CD14-positive monocyte (primary cell): ENCODE measurements around the gene CDC6. TPM values are rescaled to one million over a fixed set of nuclear protein-coding genes. Genes with fewer than 3 reads are reported as not detected.

Source experiments
- DNase-seq, 3 donors: peaks; one replicate each; pipeline ENCODE4 v3.0.0-alpha.2; 2011 to 2022
- H2AFZ ChIP-seq: 2 replicates; pipeline ENCODE4 v1.6.0; 2012; ENCODE audit warnings: mild to moderate bottlenecking, low read depth, low read length, inconsistent platforms; ENCODE audit not compliant: insufficient read depth, poor library complexity, severe bottlenecking
- H3K27ac ChIP-seq, 2 donors: 1 replicate in 1 of 2; 2 replicates in 1 of 2; pipeline ENCODE4 v1.5.1; 2012 to 2013; ENCODE audit warnings: low read length in 2 of 2, control low read depth in 1 of 2, inconsistent platforms in 1 of 2, low read depth in 1 of 2, mild to moderate bottlenecking in 1 of 2
- H3K27me3 ChIP-seq, 2 donors: one replicate each; pipeline versions ENCODE4 v1.6.0 to v1.6.1; 2011 to 2013; ENCODE audit warnings: low read length in 2 of 2; ENCODE audit not compliant: control insufficient read depth in 2 of 2, insufficient read depth in 2 of 2
- H3K36me3 ChIP-seq, 2 donors: replicated peaks in 1 of 2; 1 replicate in 1 of 2; 2 replicates in 1 of 2; pipeline versions ENCODE4 v1.5.1 to v1.6.1; 2012 to 2013; ENCODE audit warnings: low read length in 2 of 2, control low read depth in 1 of 2, inconsistent platforms in 1 of 2, mild to moderate bottlenecking in 1 of 2; ENCODE audit not compliant: insufficient read depth in 2 of 2, control insufficient read depth in 1 of 2
- H3K4me1 ChIP-seq, 2 donors: 1 replicate in 1 of 2; 2 replicates in 1 of 2; pipeline versions ENCODE4 v1.5.1 to v1.6.1; 2012 to 2013; ENCODE audit warnings: low read length in 2 of 2, control low read depth in 1 of 2, inconsistent platforms in 1 of 2, mild to moderate bottlenecking in 1 of 2, moderate library complexity in 1 of 2; ENCODE audit not compliant: insufficient read depth in 2 of 2, control insufficient read depth in 1 of 2
- H3K4me2 ChIP-seq: replicated peaks from 2 replicates; pipeline ENCODE3; 2012; ENCODE audit warnings: low read length, moderate library complexity, mild to moderate bottlenecking; ENCODE audit not compliant: poor library complexity, severe bottlenecking; ENCODE audit errors: extremely low read depth
- H3K4me3 ChIP-seq, 3 experiments: fragments of 200-600 bp in 1 of 3; sonication (generic) in 1 of 3; replicated peaks in 1 of 3; 1 replicate in 2 of 3; 2 replicates in 1 of 3; pipeline ENCODE4 v1.5.1; 2011 to 2013; ENCODE audit warnings: low read length in 3 of 3, mild to moderate bottlenecking in 3 of 3, control low read depth in 2 of 3, low read depth in 2 of 3, inconsistent platforms in 1 of 3, moderate library complexity in 1 of 3
- H3K79me2 ChIP-seq: 2 replicates; pipeline ENCODE4 v1.6.0; 2012; ENCODE audit warnings: mild to moderate bottlenecking, control low read depth, inconsistent platforms, low read length, moderate library complexity; ENCODE audit not compliant: insufficient read depth
- H3K9ac ChIP-seq: 2 replicates; pipeline ENCODE4 v1.6.0; 2017; ENCODE audit warnings: low read length, mild to moderate bottlenecking; ENCODE audit not compliant: insufficient read depth, poor library complexity, severe bottlenecking
- H3K9me3 ChIP-seq, 2 donors: replicated peaks in 1 of 2; 1 replicate in 1 of 2; 2 replicates in 1 of 2; pipeline versions ENCODE4 v1.5.1 to v1.6.1; 2012 to 2013; ENCODE audit warnings: low read length in 2 of 2, control low read depth in 1 of 2; ENCODE audit not compliant: control insufficient read depth in 1 of 2, insufficient read depth in 1 of 2
- H4K20me1 ChIP-seq: 2 replicates; pipeline ENCODE4 v1.6.0; 2012; ENCODE audit warnings: mild to moderate bottlenecking, low read length, control low read depth, moderate library complexity; ENCODE audit not compliant: insufficient read depth
- H3K27ac Mint-ChIP-seq, 7 donors: one replicate each; pipeline ENCODE4 v1.8.0; 2020; ENCODE audit warnings: mild to moderate bottlenecking in 7 of 7, mixed read lengths in 7 of 7, moderate library complexity in 6 of 7, inconsistent platforms in 2 of 7
- H3K27me3 Mint-ChIP-seq, 3 donors: one replicate each; pipeline ENCODE4 v1.8.0; 2021 to 2022; ENCODE audit warnings: low read depth in 3 of 3, mild to moderate bottlenecking in 3 of 3, mixed read lengths in 3 of 3, moderate library complexity in 3 of 3, inconsistent platforms in 1 of 3
- H3K36me3 Mint-ChIP-seq, 2 donors: one replicate each; pipeline ENCODE4 v1.8.0; 2020; ENCODE audit warnings: mixed read lengths in 2 of 2, inconsistent platforms in 1 of 2, mild to moderate bottlenecking in 1 of 2
- H3K4me1 Mint-ChIP-seq: one replicate; pipeline ENCODE4 v1.8.0; 2020; ENCODE audit warnings: mild to moderate bottlenecking, mixed read lengths
- H3K4me3 Mint-ChIP-seq, 2 donors: one replicate each; pipeline ENCODE4 v1.8.0; 2020; ENCODE audit warnings: mild to moderate bottlenecking in 2 of 2, mixed read lengths in 2 of 2, moderate library complexity in 1 of 2
- H3K9me3 Mint-ChIP-seq, 7 donors: one replicate each; pipeline ENCODE4 v1.8.0; 2020 to 2022; ENCODE audit warnings: mixed read lengths in 7 of 7, mild to moderate bottlenecking in 6 of 7, moderate library complexity in 6 of 7, inconsistent platforms in 2 of 7
- CTCF ChIP-seq: fragments of 200-600 bp; IDR thresholded peaks from one replicate; pipeline ENCODE4 v1.8.0; 2022; ENCODE audit warnings: antibody characterized with exemption, mild to moderate bottlenecking
- WGBS: methylation state at CpG from one replicate; pipeline ENCODE4 v1.1.5; 2013; ENCODE audit warnings: missing lambda C conversion rate; ENCODE audit not compliant: insufficient coverage; 5-methylcytosine and 5-hydroxymethylcytosine counted together
- intact Hi-C, 2 donors: fragments of 100-400 bp; cut with micrococcal nuclease; formaldehyde crosslinking; loops; one replicate each; pipeline versions ENCODE4 v1.15.0 to v1.15.1; 2023
- polyA plus RNA-seq, 3 donors: library from polyadenylated mRNA; depleted of rRNA in 1 of 3; unstranded in 2 of 3; stranded (reverse) in 1 of 3; fragments of 300-500 nt in 2 of 3; fragments of >200 nt in 1 of 3; fragmentation: Illumina TruSeq in 2 of 3; gene quantifications; 1 replicate in 2 of 3; 2 replicates in 1 of 3; pipeline ENCODE4 v1.2.3, GENCODE V29; 2012 to 2021

The CDC6 gene
- polyA plus RNA-seq, 3 donors: 0.11 to 0.21 TPM; not detected in 1

- Mint-ChIP-seq H3K36me3 (peaks cover 29 to 59% of the 10 kb centered on the region in 2 donors), H3K4me3 (peak overlapping the region; percentile 99), H3K27me3 (peaks cover 0 to 9% (median 6%) of the 10 kb centered on the region in 3 donors), H3K27ac (peak overlapping the region; percentile 99 to 100 (median 100)), H3K9me3 (peaks cover 0 to 3% (median 0%) of the 10 kb centered on the region in 7 donors), H3K4me1 (peaks cover 73% of the 10 kb centered on the region)
- Histone ChIP-seq H3K36me3 (no peaks in the 10 kb centered on the region), H3K9ac (peak overlapping the region; percentile 97), H3K4me1 (peaks cover 78 to 80% of the 10 kb centered on the region in 2 donors), H3K4me3 (peak overlapping the region; percentile 38 to 100 (median 100)), H4K20me1 (peaks cover 26% of the 10 kb centered on the region), H3K79me2 (peaks cover 99% of the 10 kb centered on the region), H2AFZ (no peak overlapping the region), H3K9me3 (no peaks in the 10 kb centered on the region), H3K27me3 (no peaks in the 10 kb centered on the region), H3K4me2 (peak overlapping the region; percentile 97), H3K27ac (peak overlapping the region; percentile 99 to 100)
- WGBS: 0% methylated on average over 4 of the region's 10 CpGs
- intact Hi-C loops: loop anchor here (2.0 to 5.0 kb wide), 3 partner anchors 17 to 226 kb away; no protein-coding TSS in a partner anchor
- DNase-seq: peak; percentile 77 to 87 (median 79)
- no peak for TF ChIP-seq CTCF
Measured at GRCh38 chr17:40323391-40324381, 36.0 kb downstream of the CDC6 start.

- no peaks in the 10 kb centered on the region for H3K36me3 ChIP-seq
- peak; percentile 73 to 87 (median 86) for DNase-seq
- H3K4me3 ChIP-seq: peak overlapping the region in 2 of 3 experiments; percentile 13 to 69
- peaks cover 13% of the 10 kb centered on the region for H4K20me1 ChIP-seq
- Mint-ChIP-seq H3K27me3 (peaks cover 0 to 7% (median 6%) of the 10 kb centered on the region in 3 donors), H3K4me3 (peak overlapping the region; percentile 77 to 82), H3K9me3 (no peaks in the 10 kb centered on the region), H3K4me1 (peaks cover 81% of the 10 kb centered on the region), H3K36me3 (peaks cover 31 to 52% of the 10 kb centered on the region in 2 donors), H3K27ac (peak overlapping the region; percentile 99 to 100 (median 100))
- no peaks in the 10 kb centered on the region for H3K27me3 ChIP-seq
- intact Hi-C loops: no loop called here
- peaks cover 90% of the 10 kb centered on the region in 2 donors for H3K4me1 ChIP-seq
- no peak for TF ChIP-seq CTCF
- peaks cover 99% of the 10 kb centered on the region for H3K79me2 ChIP-seq
- no peak overlapping the region for H2AFZ ChIP-seq
- peak overlapping the region; percentile 70 for H3K4me2 ChIP-seq
- peak overlapping the region; percentile 97 for H3K9ac ChIP-seq
- WGBS: 15% methylated on average over 4 of the region's 13 CpGs
- peak overlapping the region; percentile 99 to 100 for H3K27ac ChIP-seq
- H3K9me3 ChIP-seq: no peaks in the 10 kb centered on the region
Measured at GRCh38 chr17:40325156-40326013, 37.7 kb downstream of the CDC6 start.
